Left hindlimb (tissue), 1 donor: ENCODE data around the gene UBR2.
"Not testable (repeated sequence)": the region's sequence is repeated elsewhere in the genome, so short reads cannot be mapped to it uniquely, and the experiment has no call there.

Experiments used
- DNase-seq: peaks from one replicate; pipeline ENCODE4 v3.0.0-alpha.2; 2018

Gene UBR2

DNA sequence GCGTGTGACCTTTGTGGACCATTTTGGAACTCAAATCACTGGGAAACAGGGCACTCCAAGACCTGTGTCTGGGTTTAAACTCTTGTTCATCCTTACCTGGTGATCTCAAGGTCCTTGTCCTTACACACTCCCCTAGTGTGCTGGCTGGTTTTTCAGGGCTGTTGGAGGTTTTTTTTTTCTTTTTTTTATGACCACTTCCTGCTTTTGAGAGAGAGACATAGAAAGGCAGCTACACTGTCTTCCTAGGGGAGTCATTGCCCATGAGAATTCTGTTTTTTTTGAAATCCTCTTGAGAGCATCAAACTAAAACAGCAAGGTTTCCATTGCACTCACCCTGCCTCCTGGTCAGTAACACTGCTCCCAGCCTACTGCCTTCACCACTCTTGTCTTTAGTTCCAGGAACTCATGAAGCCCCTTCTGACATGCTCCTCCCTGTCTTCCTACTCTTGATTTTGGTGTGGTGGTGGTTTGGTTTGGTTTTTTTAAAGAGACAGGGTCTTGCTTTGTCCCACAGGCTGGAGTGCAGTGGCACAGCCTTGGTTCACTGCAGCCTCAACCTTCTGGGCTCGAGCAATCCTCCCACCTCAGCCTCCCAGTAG, 130.0 kb downstream of the UBR2 start:
- DNase-seq = no peak

DNA sequence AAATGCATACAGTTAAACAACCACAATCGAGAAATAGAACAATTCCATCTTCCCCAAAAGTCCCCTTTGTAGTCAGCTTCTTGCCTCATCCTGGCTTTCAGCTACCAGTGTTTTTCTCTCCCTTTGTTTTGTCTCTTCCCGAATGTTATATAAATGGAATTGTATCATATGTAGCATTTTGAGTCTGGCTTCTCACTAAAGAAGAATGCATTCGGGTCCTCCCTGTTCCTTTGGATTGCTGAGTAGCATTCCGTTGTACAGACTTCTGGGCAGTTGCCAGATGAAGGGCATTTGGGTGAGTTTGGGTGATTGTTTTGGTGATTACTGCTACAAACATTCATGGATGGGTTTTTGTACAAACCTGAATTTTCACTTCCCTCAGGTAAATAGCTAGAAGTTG, 130.8 kb downstream of the UBR2 start:
- no peak for DNase-seq

- DNase-seq = no peak
Measured at GRCh38 chr6:42696526-42697267, 132.9 kb downstream of the UBR2 start.

DNA sequence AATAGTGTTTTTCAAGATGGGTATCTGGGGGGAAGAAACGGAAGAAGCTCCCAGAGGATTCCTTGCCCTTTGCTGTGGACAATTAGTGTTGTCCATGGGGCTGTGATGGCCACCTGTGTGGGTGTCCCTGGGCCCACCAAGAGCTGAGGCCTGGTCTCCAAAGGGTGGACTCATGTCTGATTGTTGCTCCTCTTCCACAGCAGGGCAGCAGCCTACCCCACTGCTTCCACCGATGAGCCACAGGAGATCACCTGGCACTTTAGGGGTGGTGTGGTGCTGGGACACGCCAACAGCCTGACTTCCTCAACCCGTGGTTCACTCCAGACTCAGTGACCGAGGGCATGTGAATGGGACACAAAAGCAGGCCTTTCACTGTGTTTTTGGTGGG, 133.4 kb downstream of the UBR2 start:
- DNase-seq = no peak

- DNase-seq = no peak
Measured at GRCh38 chr6:42698217-42698616, 134.4 kb downstream of the UBR2 start.

DNA sequence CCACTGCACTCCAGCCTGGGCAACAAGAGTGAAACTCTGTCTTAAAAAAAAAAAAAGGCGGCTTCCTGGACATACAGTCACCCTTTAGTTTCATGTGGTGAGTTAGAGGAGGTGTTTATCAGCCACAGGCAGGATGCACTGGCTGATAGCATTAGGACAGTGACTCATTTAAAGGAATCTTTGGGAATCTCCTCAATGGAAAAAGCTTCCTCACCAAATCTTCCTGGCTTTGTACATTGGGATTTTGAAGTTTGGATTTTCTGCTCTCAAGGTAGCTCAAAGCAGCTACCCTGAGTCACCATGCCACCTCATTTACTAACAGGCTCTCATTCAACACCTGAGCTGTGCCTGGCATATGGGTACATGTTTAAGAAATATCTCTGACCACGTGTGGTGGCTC, 138.4 kb downstream of the UBR2 start:
- no peak for DNase-seq

GRCh38 chr6:42702786-42703185, 139.0 kb downstream of the UBR2 start:
- DNase-seq = not testable (repeated sequence)

GRCh38 chr6:42704251-42704936, 140.6 kb downstream of the UBR2 start:
- peak; percentile 73 for DNase-seq

GRCh38 chr6:42704937-42705374, 141.1 kb downstream of the UBR2 start:
- DNase-seq = no peak

GRCh38 chr6:42707595-42707994, 143.8 kb downstream of the UBR2 start:
- no peak for DNase-seq

DNA sequence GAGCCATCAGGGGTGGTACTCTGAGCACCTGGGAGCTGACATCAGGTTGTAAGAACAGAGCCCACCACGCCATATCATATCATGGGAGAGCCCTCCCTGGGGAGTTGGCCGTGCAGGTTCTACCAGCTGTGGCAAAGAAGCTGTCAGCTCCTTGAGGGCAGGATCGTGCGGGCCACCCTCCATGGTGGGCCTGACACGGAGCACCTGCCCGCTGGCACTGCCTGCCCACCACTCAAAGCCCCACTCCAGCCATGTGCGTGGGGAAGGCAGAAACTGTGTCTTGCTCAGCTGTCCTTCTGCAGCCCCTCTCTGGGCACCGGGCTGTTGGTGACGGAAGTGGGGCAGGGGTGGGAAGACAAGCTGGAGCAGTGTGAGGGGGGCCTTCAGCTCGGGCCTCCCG, 144.3 kb downstream of the UBR2 start:
- no peak for DNase-seq

GRCh38 chr6:42709871-42710270, 146.0 kb downstream of the UBR2 start:
- DNase-seq = no peak

GRCh38 chr6:42710316-42710715, 146.5 kb downstream of the UBR2 start:
- no peak for DNase-seq

DNA sequence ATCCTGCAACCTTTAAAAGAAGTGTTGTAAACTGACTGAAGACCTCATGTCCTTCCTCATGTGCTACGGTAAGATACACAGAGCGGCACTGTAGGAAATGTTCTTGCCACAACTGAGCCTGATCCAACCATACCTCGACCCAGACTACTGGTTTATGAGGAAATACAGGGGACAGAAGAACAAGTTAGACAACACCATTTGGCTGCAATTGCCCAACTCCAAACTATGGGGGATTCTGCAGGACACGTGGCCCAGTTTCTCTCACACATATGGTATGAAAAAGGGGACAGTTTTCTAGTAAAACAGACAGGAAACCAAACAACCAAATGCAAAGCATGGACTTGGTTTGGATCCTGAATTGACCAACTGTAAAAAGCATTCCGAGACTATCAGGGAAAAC, 148.1 kb downstream of the UBR2 start:
- no peak for DNase-seq

GRCh38 chr6:42714098-42714761, 150.4 kb downstream of the UBR2 start:
- no peak for DNase-seq

DNA sequence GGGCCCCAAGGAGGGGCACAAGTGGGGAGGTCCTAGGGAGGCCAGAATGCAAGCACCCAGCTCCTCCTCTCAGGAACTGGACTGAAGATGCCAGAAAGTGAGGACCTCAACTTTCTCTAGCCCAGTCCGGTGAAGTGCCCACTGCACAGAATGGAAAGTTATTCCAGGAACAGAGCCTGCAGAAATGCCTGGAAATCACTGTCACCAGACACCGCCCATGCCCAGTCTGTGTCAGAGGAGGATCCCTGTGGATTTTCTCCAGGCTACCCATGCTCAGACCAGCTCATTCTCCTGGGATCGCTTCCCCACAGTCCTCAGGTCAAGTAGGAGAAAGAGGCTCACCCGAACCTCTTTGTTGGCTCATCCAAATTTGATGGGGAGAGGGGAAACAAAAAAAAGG, 152.0 kb downstream of the UBR2 start:
- no peak for DNase-seq

DNA sequence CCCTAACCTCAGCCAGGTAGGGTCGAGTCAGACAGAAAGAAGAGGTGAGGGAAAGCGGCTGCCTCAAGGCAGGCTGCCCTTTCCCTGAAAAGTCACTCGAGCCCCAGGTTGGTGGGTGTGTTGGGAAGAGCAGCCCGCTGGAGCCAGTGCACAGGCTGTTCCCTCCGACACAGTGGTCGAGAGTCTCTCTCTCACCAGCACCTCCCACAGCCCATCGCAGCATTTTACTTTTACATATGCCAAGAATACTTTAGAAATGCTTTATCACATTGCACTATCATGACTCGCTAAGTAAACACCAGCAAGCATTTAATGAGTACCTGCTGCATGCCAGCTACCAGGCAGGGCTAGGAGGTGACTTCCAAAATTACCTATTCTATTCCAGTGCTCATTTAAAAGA, 156.9 kb downstream of the UBR2 start:
- DNase-seq = no peak

GRCh38 chr6:42722497-42722896, 158.7 kb downstream of the UBR2 start, which contains the start of gene PRPH2:
Gene PRPH2, minus strand, starts transcription at chr6:42722597. Its CDS starts 263 bp downstream, at chr6:42722334.
- no peak for DNase-seq

DNA sequence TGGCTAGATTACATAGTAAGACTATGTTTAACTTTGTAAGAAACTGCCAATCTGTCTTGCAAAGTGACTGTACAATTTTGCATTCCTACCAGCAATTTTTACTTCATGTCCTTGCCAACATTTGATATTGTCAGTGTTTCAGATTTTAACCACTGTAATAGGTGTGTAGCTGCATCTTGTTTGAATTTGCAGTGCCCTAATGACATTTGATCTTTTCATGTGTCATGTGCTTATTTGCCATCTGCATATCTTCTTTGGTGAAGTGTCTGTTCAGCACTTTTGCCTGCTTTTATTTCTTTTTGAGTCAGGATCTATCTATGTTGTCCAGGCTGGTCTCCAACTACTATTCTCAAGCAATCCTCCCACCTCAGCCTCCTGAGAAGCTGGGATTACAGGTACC, 161.0 kb downstream of the UBR2 start:
- DNase-seq = no peak

DNA sequence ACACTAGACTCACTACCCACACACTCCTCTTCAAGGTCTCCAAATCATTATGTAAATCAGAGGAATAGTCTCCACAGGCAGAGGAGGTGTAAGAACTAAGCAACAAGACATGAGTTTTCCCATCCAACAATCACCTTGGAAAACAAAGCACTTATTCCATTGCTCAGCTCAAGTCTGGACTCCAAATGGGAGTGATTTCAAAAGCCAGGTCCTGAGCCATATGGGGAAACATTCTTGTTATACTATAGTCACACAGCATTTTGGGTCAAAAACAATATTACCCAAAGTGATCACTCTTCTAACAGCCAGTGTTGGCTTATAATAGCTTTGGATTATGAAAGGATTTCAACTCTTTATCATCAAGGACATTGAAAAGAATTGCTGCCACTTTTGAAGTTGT, 162.2 kb downstream of the UBR2 start:
- DNase-seq = no peak

DNA sequence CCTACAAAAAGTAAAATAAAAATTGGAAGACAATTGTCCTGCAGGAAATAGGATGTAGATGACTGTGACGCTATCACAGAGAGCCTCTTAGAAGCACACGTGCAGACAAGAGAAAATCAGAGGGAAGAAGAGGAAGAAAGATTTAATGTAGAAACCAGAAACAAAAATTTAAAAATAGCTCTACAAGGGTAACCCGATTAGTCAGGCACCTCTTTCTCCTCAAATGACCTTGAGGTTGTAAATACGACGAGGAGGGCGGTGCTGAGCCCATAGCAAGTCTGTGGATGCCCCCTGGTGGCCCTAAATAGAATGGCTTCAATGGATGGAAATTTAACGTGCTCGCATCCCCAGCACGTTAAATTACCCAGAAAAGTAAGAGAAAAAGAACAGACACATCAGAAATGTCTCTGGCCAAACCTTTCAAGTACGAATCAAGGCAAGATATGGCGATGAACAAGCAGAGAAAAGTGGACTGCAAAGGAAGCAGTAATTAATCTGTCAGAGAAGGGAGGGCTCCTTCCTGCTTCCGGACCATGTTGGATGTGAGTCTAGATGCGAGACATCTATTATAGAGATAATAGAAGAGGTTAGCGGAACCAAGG, 162.8 kb downstream of the UBR2 start:
- DNase-seq = peak; percentile 59

DNA sequence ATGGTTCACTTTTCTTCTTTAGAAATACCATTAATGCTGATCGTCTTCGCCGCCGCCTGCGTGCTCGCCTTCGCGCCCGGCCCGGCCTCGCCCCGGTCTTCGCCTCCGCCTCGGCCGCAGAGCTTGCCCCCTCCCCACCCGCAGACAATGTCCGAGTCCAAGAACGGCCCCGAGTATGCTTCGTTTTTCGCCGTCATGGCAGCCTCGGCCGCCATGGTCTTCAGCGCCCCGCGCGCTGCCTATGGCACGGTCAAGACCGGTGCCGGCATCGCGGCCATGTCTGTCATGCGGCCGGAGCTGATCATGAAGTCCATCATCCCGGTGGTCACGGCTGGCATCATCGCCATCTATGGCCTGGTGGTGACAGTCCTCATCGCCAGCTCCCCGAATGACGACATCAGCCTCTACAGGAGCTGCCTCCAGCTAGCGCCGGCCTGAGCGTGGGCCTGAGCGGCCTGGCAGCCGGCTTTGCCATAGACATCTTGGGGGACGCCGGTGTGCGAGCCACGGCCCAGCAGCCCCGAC, 163.3 kb downstream of the UBR2 start:
- peak; percentile 58 for DNase-seq

DNA sequence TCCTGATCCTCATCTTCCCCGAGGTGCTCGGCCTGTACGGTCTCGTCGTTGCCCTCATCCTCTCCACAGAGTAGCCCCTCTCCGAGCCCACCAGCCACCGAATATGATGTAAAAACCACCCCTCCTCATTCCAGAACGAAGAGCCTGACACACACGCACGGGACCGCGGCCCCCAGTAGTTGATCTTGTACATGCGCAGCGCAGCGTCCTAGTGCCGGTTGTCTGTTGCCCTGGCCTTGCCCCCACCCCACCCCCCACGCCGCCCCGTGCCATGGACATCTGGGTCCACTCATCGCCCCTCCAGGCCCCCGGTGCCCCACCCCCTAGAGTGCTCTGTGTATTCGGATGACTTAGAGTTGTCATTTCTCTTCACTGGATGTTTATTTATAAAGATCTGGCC, 163.8 kb downstream of the UBR2 start:
- no peak for DNase-seq
